NCI-H2227 (cell line): Measurements from ENCODE around the gene LSR.
A peak's percentile ranks its signal among the peaks of the same experiment; 100 is the strongest.

Experiments used
- DNase-seq: peaks from one replicate; lab custom pipeline; 2025; ENCODE audit not compliant: unreplicated experiment; lab: John Stamatoyannopoulos, UW

Gene LSR

GRCh38 chr19:35248310-35249145 lies at the start of gene LSR:
TSS of gene LSR (plus strand) at chr19:35249002. CDS start at chr19:35249023, 21 bp downstream.
- peak; percentile 97 for DNase-seq

GRCh38 chr19:35199481-35199880 lies 49.3 kb upstream of the LSR start:
- no peak for DNase-seq

DNA sequence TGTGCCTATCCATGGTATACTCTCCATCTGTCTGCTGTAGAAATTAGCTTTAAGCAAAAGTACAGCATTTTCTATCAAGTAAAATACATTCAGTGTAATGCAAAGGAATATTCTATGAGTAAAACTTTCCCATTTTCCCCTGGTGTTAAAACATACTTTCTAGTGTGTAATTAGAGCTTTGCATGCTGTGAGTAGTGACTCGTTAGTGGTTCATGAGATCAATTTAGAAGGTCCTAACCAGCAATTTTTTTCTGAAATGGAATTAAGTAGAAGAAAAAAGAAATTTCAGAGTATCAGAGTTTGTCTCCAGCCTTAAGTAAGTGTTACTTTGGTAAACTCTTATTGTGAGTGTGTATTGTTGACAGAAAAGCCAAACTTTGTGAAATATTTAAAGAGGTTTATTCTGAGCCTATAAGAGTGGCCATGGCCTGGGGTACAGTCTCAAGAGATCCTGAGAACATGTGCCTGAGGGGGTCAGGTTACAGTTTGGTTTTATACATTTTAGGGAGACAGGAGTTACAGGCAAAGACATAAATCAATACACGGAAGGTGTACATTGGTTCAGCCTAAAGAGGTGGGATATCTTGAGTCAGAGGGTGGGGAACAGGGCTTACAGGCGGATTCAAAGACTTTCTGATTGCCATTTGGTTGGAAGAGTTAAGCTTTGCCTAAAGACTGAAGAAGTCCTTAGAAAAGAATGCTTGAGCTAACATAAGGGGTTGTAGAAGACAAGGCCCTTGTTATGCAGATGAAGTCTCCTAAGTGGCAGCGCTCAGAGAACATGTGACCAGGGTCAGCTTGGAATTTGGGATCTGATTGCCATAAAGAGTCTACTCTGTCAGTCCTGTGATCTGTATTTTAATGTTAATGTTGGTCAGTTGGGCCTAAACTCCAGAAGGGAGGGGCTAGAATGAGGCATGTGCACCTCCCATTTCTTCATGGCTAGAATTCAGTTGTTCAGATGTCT lies 45.8 kb upstream of the LSR start:
- DNase-seq = no peak

GRCh38 chr19:35204799-35205732 lies 43.7 kb upstream of the LSR start:
- no peak for DNase-seq

DNA sequence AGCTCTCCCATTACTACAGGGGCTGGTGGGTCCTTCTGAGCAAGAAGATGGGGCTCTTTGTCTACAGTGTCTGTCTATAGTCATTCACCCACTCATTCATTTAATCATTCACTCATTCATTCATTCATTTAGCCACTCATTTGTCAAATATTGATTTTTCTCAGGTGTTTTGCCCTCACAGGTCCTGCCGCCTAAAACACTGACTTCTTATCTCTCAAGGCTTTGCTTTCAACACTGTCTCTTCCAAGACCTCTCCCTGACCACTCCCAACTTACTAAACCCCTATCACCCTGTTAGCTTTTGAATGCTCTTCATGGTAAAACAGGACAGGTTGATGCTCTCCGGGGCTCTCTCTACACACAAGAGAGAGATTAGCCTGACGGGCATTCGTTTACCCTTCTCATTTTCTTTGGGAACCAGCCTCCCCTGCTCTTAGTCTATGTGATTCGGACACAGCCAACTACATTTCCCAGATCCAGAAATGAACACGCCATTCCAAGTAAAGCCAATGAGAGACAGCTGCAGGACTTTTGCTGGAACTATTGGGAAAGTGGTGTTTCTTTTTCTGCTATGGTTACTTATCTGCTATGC lies 43.0 kb upstream of the LSR start:
- DNase-seq = no peak

DNA sequence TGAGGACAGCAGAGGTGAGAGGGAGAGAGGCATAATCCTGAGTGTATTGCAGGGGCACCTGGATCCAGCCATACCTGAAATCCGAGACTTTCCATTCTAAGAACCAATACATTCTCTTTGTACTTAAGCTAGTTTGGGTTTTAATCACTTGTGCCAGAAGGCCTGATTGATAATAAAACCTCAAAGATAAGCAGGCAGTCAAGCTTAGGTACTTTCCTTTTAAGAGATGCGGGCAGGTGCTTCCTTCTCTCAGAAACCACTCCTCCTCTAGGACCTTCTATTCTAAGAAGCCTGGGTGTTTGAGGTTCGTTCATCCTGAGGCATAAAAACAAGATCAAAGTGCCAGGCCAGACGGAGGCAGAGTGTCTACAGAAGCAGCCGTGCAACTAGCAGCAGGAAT lies 42.4 kb upstream of the LSR start:
- DNase-seq = no peak

- DNase-seq = no peak
These were observed 41.9 kb upstream of the LSR start for GRCh38 chr19:35206855-35207254.

- DNase-seq = no peak
These were observed 41.4 kb upstream of the LSR start for GRCh38 chr19:35207391-35207871.

- DNase-seq = no peak
These were observed 40.7 kb upstream of the LSR start for GRCh38 chr19:35208121-35208520.

DNA sequence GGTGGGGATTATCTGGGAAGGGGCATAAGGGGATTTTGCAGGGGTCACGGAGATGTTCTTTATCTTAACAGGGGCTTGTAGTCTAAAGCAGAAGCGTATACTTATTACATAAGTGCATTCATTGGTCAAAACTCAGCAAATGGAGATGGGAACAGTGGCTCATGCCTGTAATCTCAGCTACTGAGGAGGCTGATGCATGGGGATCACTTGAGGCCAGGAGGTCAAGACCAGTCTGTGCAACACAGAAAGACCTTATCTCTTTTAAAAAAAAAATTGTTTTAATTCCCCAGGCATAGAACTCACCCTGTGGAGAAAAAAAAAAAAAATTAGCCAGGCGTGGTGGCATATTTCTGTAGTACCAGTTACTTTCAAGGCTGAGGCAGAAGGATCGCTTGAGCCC lies 39.2 kb upstream of the LSR start:
- DNase-seq = no peak

DNA sequence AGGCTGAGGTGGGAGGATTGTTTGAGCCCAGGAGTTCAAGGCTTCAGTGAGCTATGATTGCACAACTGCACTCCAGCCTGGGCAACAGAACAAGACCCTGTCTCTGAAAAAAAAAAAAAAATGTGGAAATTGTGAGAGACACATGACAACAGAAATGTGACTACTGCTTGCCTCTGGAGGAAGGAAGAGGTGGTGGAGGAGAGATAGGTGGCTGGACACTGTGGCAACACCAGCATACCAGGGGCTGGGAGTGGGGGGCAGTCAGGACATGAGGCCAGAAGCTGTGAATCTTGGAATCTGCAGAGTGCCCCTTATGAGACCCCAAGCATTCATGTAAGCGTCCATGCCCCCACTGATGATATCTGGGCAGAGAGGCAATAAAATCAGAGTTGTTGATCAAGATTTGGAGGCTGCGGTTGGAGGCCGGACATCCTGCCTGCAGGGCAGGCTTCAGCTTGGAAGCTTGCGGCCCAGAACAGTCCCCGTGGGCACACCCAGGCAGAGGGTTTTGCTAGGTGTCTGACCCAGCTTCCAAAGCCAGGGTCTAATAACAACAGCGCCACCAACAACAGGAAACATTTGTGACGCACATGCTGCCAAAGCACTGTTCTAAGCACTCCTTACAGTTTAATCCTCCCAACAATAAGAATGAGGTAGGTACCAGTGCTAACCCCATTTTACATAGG lies 37.1 kb upstream of the LSR start:
- DNase-seq = no peak

DNA sequence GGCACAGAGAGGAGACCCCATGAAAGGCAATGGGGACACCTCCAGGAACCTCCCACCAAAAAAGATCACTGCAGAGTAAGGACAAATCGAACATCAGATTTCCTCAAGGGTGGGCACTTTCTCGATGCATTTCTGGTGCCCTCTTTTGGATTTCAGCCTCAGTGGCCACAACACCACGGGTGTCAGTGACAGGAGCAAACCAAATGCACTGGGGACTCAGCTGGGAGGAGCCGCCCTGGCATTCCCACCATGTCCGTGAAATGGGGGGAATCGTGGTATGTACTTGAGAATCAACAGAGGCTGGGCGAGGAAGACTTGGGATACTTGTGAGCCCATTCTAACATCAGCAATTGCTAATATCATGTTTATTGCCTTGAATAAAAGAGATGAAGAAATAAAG lies 36.6 kb upstream of the LSR start:
- DNase-seq = no peak

DNA sequence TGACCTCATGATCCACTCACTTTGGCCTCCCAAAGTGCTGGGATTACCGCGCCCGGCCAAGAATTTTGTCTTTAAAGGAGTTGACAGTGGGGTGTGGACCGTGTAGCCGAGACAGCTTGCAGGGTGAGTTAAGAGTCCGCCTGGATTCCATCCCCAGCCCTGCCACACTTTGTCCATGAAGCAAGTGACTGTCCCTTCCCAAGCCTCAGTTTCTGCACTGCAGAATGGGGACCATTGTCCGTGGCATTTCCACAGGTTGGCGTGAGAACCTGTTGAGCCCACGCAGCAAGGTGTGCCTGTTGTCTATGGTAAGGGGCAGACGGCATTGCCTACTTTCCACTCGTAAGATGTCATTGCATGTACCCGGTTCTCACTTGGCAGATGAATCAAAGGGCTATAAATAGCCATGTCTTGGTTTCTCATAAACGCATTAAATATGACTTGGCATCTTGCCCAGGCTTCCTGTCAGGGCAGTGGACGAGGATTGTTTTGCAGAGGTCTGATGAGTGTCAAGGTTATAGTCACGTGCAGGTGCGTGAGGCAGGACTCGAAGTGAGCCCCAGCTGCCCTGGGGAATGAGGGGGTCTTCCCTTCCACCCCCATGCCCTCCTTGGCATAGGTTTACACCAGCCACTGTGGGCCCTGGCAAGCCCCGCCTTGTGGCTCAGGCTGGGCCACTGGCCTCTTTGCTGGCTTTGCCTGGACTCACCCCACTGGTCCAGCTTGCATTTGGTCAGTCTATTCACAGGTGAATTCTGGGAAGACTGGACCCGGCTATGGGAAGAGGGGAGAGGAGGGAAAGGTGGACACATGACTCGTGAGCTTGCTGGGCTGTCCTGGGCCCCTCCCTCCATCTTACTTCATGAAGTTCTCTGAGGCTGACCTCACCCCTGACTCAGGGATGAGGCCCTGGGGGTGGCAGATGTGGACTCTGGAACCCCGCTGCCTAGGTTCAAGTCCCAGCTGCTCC lies 34.9 kb upstream of the LSR start:
- peak; percentile 100 for DNase-seq

DNA sequence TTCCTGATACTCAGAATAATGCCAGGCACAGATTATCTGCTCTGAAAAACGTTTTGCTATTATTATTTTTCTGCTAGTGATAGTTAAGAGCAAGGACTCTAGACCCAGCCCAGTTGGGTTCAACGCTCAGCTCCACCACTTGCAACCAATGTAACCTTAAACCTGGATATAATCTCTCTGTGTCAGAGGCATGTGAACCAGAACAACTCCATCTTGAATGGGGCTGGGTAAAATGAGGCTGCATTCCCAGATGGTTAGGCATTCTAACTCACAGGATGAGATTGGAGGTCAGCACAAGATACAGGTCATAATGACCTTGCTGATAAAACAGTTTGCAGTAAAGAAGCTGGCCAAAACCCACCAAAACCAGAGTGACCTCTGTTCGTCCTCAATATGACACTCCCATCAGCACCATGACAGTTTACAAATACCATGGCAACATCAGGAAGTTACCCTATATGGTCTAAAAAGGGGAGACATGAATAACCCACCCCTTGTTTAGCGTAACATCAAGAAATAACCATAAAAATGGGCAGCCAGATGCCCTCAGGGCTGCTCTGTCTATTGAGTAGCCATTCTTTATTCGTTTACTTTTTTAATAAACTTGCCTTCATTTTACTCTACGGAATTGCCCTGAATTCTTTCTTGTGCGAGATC lies 33.9 kb upstream of the LSR start:
- no peak for DNase-seq

- no peak for DNase-seq
These were observed 32.6 kb upstream of the LSR start for GRCh38 chr19:35216016-35216832.

- DNase-seq = no peak
These were observed 31.8 kb upstream of the LSR start for GRCh38 chr19:35216833-35217648.
